22Rv1 (cell line): ENCODE measurements around the gene WDR27.
"Not testable (repeated sequence)": the region's sequence is repeated elsewhere in the genome, so short reads cannot be mapped to it uniquely, and the experiment has no call there.

Source experiments
- H3K27ac ChIP-seq: fragments of 450-650 bp; 2 replicates; pipeline ENCODE4 v1.5.1; 2017
- ZFX ChIP-seq: fragments of 450-650 bp; IDR thresholded peaks from 2 replicates; pipeline ENCODE4 v1.6.1; 2017; ENCODE audit warnings: antibody characterized with exemption, borderline replicate concordance
- TF ChIP-seq, protein P1 (sequence below): fragments of 450-650 bp; IDR thresholded peaks from 2 replicates; pipeline ENCODE4 v1.5.1; 2017; ENCODE audit warnings: mild to moderate bottlenecking

WDR27 gene

DNA sequence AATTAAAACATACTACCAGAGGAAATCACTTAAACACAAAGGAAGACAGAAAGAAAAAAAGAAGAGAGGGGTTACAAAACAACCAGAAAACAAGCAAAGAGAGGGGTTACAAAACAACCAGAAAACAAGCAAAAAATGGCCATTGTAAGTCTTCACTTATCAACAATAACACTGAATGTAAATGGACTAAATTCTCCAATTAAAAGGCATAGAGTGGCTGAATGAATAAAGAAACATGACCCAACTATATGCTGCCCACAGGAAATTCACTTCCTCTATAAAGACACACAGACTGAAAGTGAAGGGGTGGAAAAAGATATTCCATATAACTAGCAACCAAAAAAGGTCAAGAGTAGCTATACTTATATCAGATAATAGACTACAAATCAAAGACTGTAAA is 180.0 kb downstream of the WDR27 start:
- H3K27ac ChIP-seq = no peak overlapping the region
- TF ChIP-seq, protein P1, sequence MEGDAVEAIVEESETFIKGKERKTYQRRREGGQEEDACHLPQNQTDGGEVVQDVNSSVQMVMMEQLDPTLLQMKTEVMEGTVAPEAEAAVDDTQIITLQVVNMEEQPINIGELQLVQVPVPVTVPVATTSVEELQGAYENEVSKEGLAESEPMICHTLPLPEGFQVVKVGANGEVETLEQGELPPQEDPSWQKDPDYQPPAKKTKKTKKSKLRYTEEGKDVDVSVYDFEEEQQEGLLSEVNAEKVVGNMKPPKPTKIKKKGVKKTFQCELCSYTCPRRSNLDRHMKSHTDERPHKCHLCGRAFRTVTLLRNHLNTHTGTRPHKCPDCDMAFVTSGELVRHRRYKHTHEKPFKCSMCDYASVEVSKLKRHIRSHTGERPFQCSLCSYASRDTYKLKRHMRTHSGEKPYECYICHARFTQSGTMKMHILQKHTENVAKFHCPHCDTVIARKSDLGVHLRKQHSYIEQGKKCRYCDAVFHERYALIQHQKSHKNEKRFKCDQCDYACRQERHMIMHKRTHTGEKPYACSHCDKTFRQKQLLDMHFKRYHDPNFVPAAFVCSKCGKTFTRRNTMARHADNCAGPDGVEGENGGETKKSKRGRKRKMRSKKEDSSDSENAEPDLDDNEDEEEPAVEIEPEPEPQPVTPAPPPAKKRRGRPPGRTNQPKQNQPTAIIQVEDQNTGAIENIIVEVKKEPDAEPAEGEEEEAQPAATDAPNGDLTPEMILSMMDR = no peak
- TF ChIP-seq ZFX = no peak

DNA sequence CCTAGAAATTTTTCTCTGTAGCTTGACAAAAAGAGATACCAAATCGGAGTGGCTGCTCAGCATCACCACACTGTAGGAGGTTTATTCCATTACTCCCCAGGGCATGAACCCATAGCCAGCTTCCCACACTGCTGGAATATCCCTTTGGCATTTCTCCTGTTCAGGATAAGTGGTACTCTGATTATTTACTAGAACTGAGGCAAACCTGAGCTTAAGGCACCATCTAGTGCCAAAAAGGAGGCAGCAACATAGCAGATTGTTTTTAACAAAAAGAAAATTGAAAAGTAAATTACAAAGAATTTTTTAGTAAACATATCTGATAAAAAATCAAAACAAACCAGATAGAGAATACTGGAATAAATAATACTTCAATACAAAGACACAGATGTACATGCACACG is 181.7 kb downstream of the WDR27 start:
- no peak overlapping the region for H3K27ac ChIP-seq
- TF ChIP-seq ZFX = no peak
- TF ChIP-seq, protein P1 = no peak

DNA sequence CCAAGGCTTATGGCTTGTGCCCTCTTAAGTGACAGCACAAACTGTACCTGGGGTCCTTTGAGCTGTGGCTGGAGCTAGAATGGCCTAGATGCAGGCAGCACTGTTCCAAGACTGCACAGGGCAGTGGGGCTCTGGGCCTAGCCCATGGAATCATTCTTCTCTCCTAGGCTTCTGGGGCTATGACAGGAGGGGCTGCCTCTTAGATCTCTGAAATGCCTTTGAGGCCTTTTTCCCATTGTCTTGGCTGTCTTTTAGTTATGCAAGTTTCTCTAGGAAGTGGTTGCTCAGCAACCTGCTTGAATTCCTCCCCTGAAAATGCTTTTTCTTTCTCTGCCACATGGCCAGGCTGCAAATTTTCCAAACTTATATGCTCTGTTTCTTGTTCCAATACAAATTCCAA is 183.4 kb downstream of the WDR27 start:
- no peak overlapping the region for H3K27ac ChIP-seq
- TF ChIP-seq ZFX = no peak
- TF ChIP-seq, protein P1 = no peak

DNA sequence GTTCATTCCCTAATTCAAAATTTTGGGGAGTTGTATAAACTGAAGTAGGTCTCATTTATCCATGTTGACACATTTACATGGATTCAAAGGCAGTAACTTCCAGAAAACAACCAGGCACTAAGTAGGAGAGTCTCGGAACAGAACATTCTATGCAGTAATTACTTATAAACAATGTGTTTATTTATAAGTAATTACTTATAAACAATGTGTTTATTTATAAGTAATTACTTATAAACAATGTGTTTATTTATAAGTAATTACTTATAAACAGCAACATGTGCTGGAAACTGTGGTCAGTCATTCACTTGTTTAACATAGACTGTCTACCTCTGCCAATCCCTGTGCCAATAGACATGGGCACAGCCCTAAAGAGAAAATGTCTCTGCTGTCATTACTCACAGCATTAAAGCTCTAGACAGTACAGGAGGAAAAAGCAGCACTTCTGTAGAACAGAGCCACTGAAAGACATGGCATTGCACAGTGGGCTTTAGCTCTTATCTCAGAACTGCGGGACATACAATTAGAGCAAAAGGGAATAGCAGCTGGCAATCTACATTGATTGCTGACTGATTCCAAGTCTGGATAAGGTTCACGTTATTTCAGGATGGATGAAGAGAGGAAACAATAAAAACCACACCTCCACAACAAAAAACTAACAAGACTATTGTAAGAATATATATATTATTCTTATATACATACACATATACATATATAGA is 188.2 kb downstream of the WDR27 start:
- TF ChIP-seq, protein P1 = no peak
- no peak for TF ChIP-seq ZFX
- no peak overlapping the region for H3K27ac ChIP-seq

DNA sequence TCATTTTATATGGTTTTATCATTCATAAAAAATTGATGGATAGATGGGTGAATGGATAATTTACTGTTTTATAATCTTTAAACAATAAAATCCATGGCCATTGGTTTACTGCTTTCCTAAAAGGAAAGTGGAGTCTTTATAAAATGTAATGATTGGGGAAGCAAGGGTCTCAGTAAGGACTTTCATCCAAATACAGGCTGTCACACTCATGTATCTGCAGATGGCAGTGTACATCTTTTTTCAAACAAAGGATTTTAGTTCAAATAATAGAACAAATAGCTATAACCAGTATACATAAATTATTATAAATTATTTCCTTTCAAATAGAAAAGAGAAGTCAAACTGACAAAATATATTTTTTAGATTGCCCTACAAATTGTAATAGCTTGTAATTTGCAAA is 190.0 kb downstream of the WDR27 start:
- not testable (repeated sequence) for H3K27ac ChIP-seq

DNA sequence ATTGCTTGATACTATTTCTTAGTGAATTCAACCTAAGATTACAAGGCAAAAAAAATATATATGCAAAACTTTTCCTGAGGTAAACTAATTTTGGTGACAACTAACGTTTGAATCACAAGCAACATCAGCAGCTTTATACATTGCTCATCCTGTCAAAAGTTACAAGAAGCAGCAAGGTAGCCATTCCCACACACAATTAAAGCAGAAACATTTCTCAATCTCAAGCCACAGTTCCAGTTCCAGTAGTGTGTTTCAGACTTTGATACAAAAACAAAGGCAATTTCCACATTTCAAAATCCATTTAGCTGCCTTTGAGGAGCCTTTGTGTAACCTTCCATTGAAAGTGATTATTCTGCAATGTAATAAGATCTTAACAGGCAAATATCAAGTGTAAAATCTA is 191.0 kb downstream of the WDR27 start:
- H3K27ac ChIP-seq = no peak overlapping the region
- no peak for TF ChIP-seq ZFX
- TF ChIP-seq, protein P1 = no peak

DNA sequence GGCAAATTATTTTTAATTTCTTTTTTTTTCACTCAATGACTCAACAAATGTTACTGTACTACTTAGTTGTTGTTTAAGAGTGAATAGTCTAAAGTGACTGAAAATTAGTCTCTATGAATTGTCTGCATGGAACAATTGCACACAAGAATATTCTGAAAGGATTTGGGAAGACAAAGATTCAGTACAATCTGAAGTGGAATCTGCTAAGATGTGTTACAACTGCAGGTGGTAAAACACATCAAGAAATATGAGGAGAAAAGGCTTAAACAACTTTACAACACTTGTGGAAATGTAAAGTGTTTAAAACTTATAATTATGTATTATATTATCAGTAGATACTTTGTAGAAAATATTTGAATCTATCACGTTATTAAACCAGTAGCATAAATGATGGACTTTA is 193.4 kb downstream of the WDR27 start:
- TF ChIP-seq, protein P1 = no peak
- no peak overlapping the region for H3K27ac ChIP-seq

DNA sequence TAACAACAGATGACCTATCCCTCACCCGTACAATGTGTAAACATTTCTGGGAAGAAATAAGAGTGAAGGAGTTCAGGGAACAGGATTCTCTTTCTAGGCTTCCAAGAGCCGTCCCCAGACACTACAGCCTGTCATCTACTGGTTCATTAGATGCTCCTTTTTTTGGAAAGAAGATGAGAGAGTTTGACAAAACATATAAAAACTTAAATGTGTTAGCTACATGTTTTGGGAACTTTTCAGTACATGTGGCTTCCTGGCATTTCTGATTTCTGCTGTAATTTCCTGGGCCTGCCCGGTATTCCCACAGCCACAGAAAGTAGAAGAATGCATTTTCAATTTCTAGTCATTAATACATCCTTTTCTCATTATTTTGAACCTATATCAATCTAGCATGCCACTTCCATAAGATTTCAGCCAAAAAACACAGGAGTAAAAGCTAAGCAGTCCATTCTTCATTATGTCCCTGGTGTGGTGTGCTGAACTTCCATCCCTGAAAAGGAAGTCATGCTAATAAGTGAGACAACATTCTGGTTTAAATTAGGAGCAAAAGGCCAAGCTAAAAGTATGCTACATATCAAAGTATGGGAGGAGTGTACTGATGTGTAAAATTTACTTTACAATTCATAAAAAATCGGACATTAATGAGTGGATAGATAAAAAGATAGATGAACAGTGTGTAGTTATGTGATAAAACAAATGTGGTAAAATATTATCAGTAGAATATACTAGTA is 198.2 kb downstream of the WDR27 start:
- TF ChIP-seq, protein P1 = no peak
- TF ChIP-seq ZFX = no peak
- no peak overlapping the region for H3K27ac ChIP-seq
